ENCODE measurements around the gene OR5H6. TPM values are rescaled to one million over a fixed set of nuclear protein-coding genes. Genes with fewer than 3 reads are reported as not detected.

Gene OR5H6
- total and polyA plus RNA-seq, 4 donors, result not detected

GRCh38 chr3:98259707-98260106 lies 4.3 kb upstream of the OR5H6 start:
- no peaks in the 10 kb centered on the region for H3K27me3 ChIP-seq (ENCODE audit: control insufficient read depth, insufficient read depth, low read length)
- H3K36me3 ChIP-seq (ENCODE audit: control insufficient read depth, insufficient read depth, low read length), result no peaks in the 10 kb centered on the region
- WGBS (ENCODE audit: insufficient coverage), result 100% methylated on average over 2 of the region's 2 CpGs
- H3K27ac ChIP-seq (ENCODE audit: low read depth, low read length), result no peak overlapping the region
- no peaks in the 10 kb centered on the region for H3K9me3 ChIP-seq (ENCODE audit: control insufficient read depth, insufficient read depth, low read length)
- no peaks in the 10 kb centered on the region for H3K4me1 ChIP-seq (ENCODE audit: control insufficient read depth, insufficient read depth, low read length)
- H3K4me3 ChIP-seq (ENCODE audit: low read depth, low read length), result no peak overlapping the region
- no peak for DNase-seq (ENCODE audit: low read depth in 4 of 6, low spot score in 6 of 6)

GRCh38 chr3:98262046-98262445 lies 2.0 kb upstream of the OR5H6 start:
- no peaks in the 10 kb centered on the region for H3K36me3 ChIP-seq (ENCODE audit: control insufficient read depth, insufficient read depth, low read length)
- no CpG with 5 or more reads among the region's 2 CpGs for WGBS (ENCODE audit: insufficient coverage)
- H3K27me3 ChIP-seq (ENCODE audit: control insufficient read depth, insufficient read depth, low read length), result no peaks in the 10 kb centered on the region
- no peaks in the 10 kb centered on the region for H3K4me1 ChIP-seq (ENCODE audit: control insufficient read depth, insufficient read depth, low read length)
- H3K27ac ChIP-seq (ENCODE audit: low read depth, low read length), result no peak overlapping the region
- H3K4me3 ChIP-seq (ENCODE audit: low read depth, low read length), result no peak overlapping the region
- no peaks in the 10 kb centered on the region for H3K9me3 ChIP-seq (ENCODE audit: control insufficient read depth, insufficient read depth, low read length)
- DNase-seq (ENCODE audit: low read depth in 4 of 6, low spot score in 6 of 6), result no peak

DNA sequence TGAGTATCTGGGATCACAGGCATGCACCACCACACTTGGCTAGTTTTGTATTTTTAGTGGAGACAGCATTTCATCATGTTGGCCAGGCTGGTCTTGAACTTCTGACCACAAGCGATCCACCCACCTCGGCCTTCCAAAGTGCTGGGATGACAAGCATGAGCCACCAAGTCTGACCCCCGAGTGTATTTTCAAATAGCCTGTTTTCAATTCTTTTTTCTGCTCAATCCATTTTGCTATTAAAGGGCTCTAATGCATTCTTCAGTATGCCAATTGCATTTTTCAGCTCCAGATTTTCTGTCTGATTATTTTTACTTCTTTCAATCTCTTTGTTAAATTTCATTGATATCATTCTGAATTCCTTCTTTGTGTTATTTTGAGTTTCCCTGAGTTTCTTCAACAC lies 5.8 kb downstream of the OR5H6 start:
- Histone ChIP-seq H3K4me3 (ENCODE audit: low read depth, low read length) (no peak overlapping the region), H3K27ac (ENCODE audit: low read depth, low read length) (no peak overlapping the region), H3K4me1 (ENCODE audit: control insufficient read depth, insufficient read depth, low read length) (no peaks in the 10 kb centered on the region), H3K36me3 (ENCODE audit: control insufficient read depth, insufficient read depth, low read length) (no peaks in the 10 kb centered on the region), H3K27me3 (ENCODE audit: control insufficient read depth, insufficient read depth, low read length) (no peaks in the 10 kb centered on the region), H3K9me3 (ENCODE audit: control insufficient read depth, insufficient read depth, low read length) (peaks cover 5% of the 10 kb centered on the region)
- 90% methylated on average over 3 of the region's 3 CpGs for WGBS (ENCODE audit: insufficient coverage)
- no peak for DNase-seq (ENCODE audit: low read depth in 4 of 6, low spot score in 6 of 6)

DNA sequence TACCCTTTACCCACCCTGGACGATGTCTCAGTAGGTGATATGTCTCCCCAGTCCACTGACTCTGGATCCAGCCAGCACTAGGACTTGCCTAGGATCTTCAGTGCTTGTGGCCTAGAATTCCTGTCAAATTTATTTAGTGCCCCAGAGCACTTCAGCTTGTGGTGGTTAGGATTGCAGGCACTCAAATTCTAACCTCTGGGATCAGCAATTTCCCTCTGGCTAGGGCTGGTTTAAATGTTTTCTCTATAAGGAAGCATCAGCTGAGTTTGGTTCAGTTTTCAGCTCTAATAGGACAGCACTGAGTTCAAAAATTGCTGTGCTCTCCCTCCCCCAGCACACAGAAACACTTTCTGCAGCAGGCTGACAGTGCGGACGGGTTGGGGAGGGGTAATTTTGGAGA lies 8.1 kb downstream of the OR5H6 start:
- H3K36me3 ChIP-seq (ENCODE audit: control insufficient read depth, insufficient read depth, low read length), result no peaks in the 10 kb centered on the region
- no peak overlapping the region for H3K27ac ChIP-seq (ENCODE audit: low read depth, low read length)
- H3K27me3 ChIP-seq (ENCODE audit: control insufficient read depth, insufficient read depth, low read length), result no peaks in the 10 kb centered on the region
- no peaks in the 10 kb centered on the region for H3K4me1 ChIP-seq (ENCODE audit: control insufficient read depth, insufficient read depth, low read length)
- peaks cover 5% of the 10 kb centered on the region for H3K9me3 ChIP-seq (ENCODE audit: control insufficient read depth, insufficient read depth, low read length)
- DNase-seq (ENCODE audit: low read depth in 4 of 6, low spot score in 6 of 6), result no peak
- no peak overlapping the region for H3K4me3 ChIP-seq (ENCODE audit: low read depth, low read length)
- WGBS (ENCODE audit: insufficient coverage), result 100% methylated on average over 1 of the region's 3 CpGs

DNA sequence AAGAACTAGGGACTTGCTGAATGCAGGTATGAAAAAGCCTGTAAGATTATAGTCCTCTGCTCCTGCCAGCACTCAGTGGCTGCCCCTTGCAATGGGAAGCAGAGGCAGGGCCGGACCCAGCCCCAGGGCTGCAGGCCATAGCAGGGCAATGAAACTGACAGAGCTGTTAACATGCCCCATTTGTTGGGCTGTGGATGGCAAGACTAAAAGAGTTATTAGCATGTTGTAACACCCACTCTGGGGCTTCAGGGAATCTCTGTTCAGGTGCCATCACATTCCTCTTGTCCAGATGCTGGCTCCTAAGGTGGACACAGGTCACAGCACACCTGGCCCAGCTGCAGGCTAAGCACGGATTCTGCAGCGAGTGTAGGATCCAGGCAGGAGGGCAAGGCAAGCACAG lies 10.9 kb downstream of the OR5H6 start:
- Histone ChIP-seq H3K9me3 (ENCODE audit: control insufficient read depth, insufficient read depth, low read length) (peaks cover 5% of the 10 kb centered on the region), H3K27me3 (ENCODE audit: control insufficient read depth, insufficient read depth, low read length) (no peaks in the 10 kb centered on the region), H3K27ac (ENCODE audit: low read depth, low read length) (no peak overlapping the region), H3K36me3 (ENCODE audit: control insufficient read depth, insufficient read depth, low read length) (no peaks in the 10 kb centered on the region), H3K4me3 (ENCODE audit: low read depth, low read length) (no peak overlapping the region), H3K4me1 (ENCODE audit: control insufficient read depth, insufficient read depth, low read length) (no peaks in the 10 kb centered on the region)
- 90% methylated on average over 3 of the region's 3 CpGs for WGBS (ENCODE audit: insufficient coverage)
- DNase-seq (ENCODE audit: low read depth in 4 of 6, low spot score in 6 of 6), result no peak

GRCh38 chr3:98282205-98282604 lies 18.2 kb downstream of the OR5H6 start, which contains the start of gene OR5H2:
Gene OR5H2, plus strand, starts transcription at chr3:98282505. Its CDS starts 398 bp downstream, at chr3:98282903.
- no peaks in the 10 kb centered on the region for H3K4me1 ChIP-seq (ENCODE audit: control insufficient read depth, insufficient read depth, low read length)
- no CpG with 5 or more reads among the region's 2 CpGs for WGBS (ENCODE audit: insufficient coverage)
- no peaks in the 10 kb centered on the region for H3K27me3 ChIP-seq (ENCODE audit: control insufficient read depth, insufficient read depth, low read length)
- H3K27ac ChIP-seq (ENCODE audit: low read depth, low read length), result no peak within 1 kb of the TSS
- H3K36me3 ChIP-seq (ENCODE audit: control insufficient read depth, insufficient read depth, low read length), result no peaks in the 10 kb centered on the region
- no peak for DNase-seq (ENCODE audit: low read depth in 4 of 6, low spot score in 6 of 6)
- H3K9me3 ChIP-seq (ENCODE audit: control insufficient read depth, insufficient read depth, low read length), result no peaks in the 10 kb centered on the region
- H3K4me3 ChIP-seq (ENCODE audit: low read depth, low read length), result no peak within 1 kb of the TSS

GRCh38 chr3:98290916-98291315 lies 26.9 kb downstream of the OR5H6 start:
- no peaks in the 10 kb centered on the region for H3K36me3 ChIP-seq (ENCODE audit: control insufficient read depth, insufficient read depth, low read length)
- DNase-seq (ENCODE audit: low read depth in 4 of 6, low spot score in 6 of 6), result no peak
- no CpG with 5 or more reads among the region's 1 CpG for WGBS (ENCODE audit: insufficient coverage)

DNA sequence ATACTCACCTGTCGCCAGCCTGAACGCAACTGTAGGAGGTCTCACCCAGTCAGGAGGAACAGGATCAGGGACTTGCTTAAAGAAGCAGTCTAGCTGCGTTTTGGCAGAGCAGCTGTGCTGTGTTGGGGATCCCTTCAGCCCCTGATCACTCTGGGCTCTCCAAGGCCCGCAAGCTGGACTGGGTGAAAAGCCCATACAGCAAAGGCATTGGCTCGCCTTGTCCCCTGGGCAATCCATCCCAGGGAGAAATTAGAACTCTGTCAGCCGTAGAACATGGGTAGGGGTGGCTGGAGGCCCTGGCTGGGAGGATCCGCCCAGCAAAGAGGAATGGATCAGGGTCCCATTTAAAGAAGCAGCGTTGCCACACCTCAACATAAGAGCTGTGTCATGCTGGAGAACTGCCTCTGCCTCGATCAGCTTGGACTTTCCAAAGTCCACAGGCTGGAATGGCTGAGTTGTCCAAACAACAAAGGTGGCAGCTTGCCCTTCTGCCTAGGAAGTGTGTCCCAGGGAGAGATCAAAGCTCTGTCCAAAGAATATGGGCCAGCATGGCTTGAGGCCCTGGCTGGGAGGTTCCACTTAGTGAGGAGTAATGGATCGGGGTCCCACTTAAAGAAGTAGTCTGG lies 27.4 kb downstream of the OR5H6 start:
- no peak overlapping the region for H3K4me3 ChIP-seq (ENCODE audit: low read depth, low read length)
- no peaks in the 10 kb centered on the region for H3K27me3 ChIP-seq (ENCODE audit: control insufficient read depth, insufficient read depth, low read length)
- H3K4me1 ChIP-seq (ENCODE audit: control insufficient read depth, insufficient read depth, low read length), result no peaks in the 10 kb centered on the region
- H3K9me3 ChIP-seq (ENCODE audit: control insufficient read depth, insufficient read depth, low read length), result no peaks in the 10 kb centered on the region
- no peak for DNase-seq (ENCODE audit: low read depth in 4 of 6, low spot score in 6 of 6)
- no peak overlapping the region for H3K27ac ChIP-seq (ENCODE audit: low read depth, low read length)
- 89% methylated on average over 10 of the region's 10 CpGs for WGBS (ENCODE audit: insufficient coverage)
- no peaks in the 10 kb centered on the region for H3K36me3 ChIP-seq (ENCODE audit: control insufficient read depth, insufficient read depth, low read length)

More at GRCh38 chr3:98290916-98291315, 26.9 kb downstream of the OR5H6 start:
- Histone ChIP-seq H3K4me3 (ENCODE audit: low read depth, low read length) (no peak overlapping the region), H3K9me3 (ENCODE audit: control insufficient read depth, insufficient read depth, low read length) (no peaks in the 10 kb centered on the region), H3K27ac (ENCODE audit: low read depth, low read length) (no peak overlapping the region), H3K4me1 (ENCODE audit: control insufficient read depth, insufficient read depth, low read length) (no peaks in the 10 kb centered on the region), H3K27me3 (ENCODE audit: control insufficient read depth, insufficient read depth, low read length) (no peaks in the 10 kb centered on the region)

Other genes starting within 250 kb of the OR5H6 start
- under 1 TPM in 1 of 2 donors, not detected in 1; 0.20 TPM for gene GABRR3, start 228.9 kb upstream of the OR5H6 start, total RNA-seq
- gene GABRR3, start 228.9 kb upstream of the OR5H6 start, polyA plus RNA-seq (ENCODE audit: insufficient read length in 2 of 2), result not detected
- gene OR5AC2, start 177.1 kb upstream of the OR5H6 start, total RNA-seq, result not detected
- gene OR5AC2, start 177.1 kb upstream of the OR5H6 start, polyA plus RNA-seq (ENCODE audit: insufficient read length in 2 of 2), result not detected
- not detected for gene OR5H1, start 133.5 kb upstream of the OR5H6 start, total RNA-seq
- gene OR5H1, start 133.5 kb upstream of the OR5H6 start, polyA plus RNA-seq (ENCODE audit: insufficient read length in 2 of 2), result under 1 TPM in 1 of 2 donors, not detected in 1; 0.03 TPM
- gene OR5H14, start 116.8 kb upstream of the OR5H6 start, total RNA-seq, result not detected
- under 1 TPM in 1 of 2 donors, not detected in 1; 0.06 TPM for gene OR5H14, start 116.8 kb upstream of the OR5H6 start, polyA plus RNA-seq (ENCODE audit: insufficient read length in 2 of 2)
- gene OR5H15, start 97.5 kb upstream of the OR5H6 start, total RNA-seq, result not detected
- not detected for gene OR5H15, start 97.5 kb upstream of the OR5H6 start, polyA plus RNA-seq (ENCODE audit: insufficient read length in 2 of 2)
- gene OR5H2, start 18.3 kb downstream of the OR5H6 start, total RNA-seq, result not detected
- not detected for gene OR5H2, start 18.3 kb downstream of the OR5H6 start, polyA plus RNA-seq (ENCODE audit: insufficient read length in 2 of 2)
- gene OR5K4, start 89.6 kb downstream of the OR5H6 start, total RNA-seq, result not detected
- gene OR5K4, start 89.6 kb downstream of the OR5H6 start, polyA plus RNA-seq (ENCODE audit: insufficient read length in 2 of 2), result not detected
- gene OR5K3, start 126.4 kb downstream of the OR5H6 start, total RNA-seq, result not detected
- gene OR5K3, start 126.4 kb downstream of the OR5H6 start, polyA plus RNA-seq (ENCODE audit: insufficient read length in 2 of 2), result not detected
- gene OR5K1, start 199.0 kb downstream of the OR5H6 start, total RNA-seq, result not detected
- gene OR5K1, start 199.0 kb downstream of the OR5H6 start, polyA plus RNA-seq (ENCODE audit: insufficient read length in 2 of 2), result not detected
- gene OR5K2, start 233.4 kb downstream of the OR5H6 start, total RNA-seq, result not detected
- gene OR5K2, start 233.4 kb downstream of the OR5H6 start, polyA plus RNA-seq (ENCODE audit: insufficient read length in 2 of 2), result under 1 TPM in 1 of 2 donors, not detected in 1; 0.26 TPM